Gastroesophageal sphincter (tissue), 3 donors: ENCODE measurements around the gene PRMT3.
"Not testable (repeated sequence)": the region's sequence is repeated elsewhere in the genome, so short reads cannot be mapped to it uniquely, and the experiment has no call there.

ENCODE experiments used
- CTCF ChIP-seq, 4 experiments: fragments of 200-600 bp in 2 of 4; fragments of 450-650 bp in 2 of 4; sonication (generic) in 1 of 4; IDR thresholded peaks; one replicate each; pipeline ENCODE4 v1.5.1; 2017 to 2019; ENCODE audit warnings: antibody characterized with exemption in 4 of 4, mild to moderate bottlenecking in 2 of 4, moderate library complexity in 2 of 4
- POLR2AphosphoS5 ChIP-seq: sonication (generic); formaldehyde crosslinking; IDR thresholded peaks from one replicate; pipeline ENCODE4 v1.6.1; 2017; ENCODE audit warnings: antibody characterized with exemption

- not testable (repeated sequence) for TF ChIP-seq CTCF (IDR thresholded peaks at IDR 0.05); POLR2AphosphoS5
Observed at GRCh38 chr11:20471929-20472328, 84.4 kb downstream of the PRMT3 start.
